ENCODE measurements around the gene TMEM100.

Gene TMEM100

DNA sequence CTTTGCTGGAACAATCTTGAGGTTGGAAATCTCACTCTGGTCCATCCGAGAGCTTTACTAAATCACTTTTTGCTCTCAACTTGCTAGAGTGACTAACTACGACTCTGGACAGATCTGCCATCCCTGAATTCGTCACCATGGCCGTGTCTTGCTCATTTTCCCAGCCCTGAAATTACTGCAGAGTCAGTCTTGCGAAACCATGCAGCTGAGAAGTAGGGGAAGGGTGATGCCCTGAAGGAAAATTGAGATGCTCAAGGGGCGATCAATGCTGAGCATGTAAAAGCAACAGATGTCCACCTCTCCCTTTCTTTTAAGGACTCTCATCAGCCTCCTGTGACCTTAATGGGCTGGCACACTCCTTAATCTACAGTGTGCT, 46.9 kb upstream of the TMEM100 start:
- Histone ChIP-seq H3K27ac (ENCODE audit: low read depth, low read length) (no peak overlapping the region), H3K9me3 (ENCODE audit: control insufficient read depth, insufficient read depth, low read length) (no peaks in the 10 kb centered on the region), H3F3A (ENCODE audit: control insufficient read depth, insufficient read depth) (no peaks in the 10 kb centered on the region), H3K36me3 (ENCODE audit: control insufficient read depth, low read length) (no peaks in the 10 kb centered on the region; the same call in 1 of the 2 replicates), H3K4me3 (ENCODE audit: low read length) (no peak overlapping the region), H3K9me2 (replicated peaks; ENCODE audit: control insufficient read depth, low read length) (no peaks in the 10 kb centered on the region), H3K79me2 (ENCODE audit: control insufficient read depth, low read length) (no peaks in the 10 kb centered on the region), H3K4me2 (ENCODE audit: low read length) (no peak overlapping the region), H4K20me1 (ENCODE audit: control insufficient read depth, insufficient read depth, low read depth, low read length) (no peaks in the 10 kb centered on the region), H3K27me3 (ENCODE audit: control insufficient read depth, low read length) (no peaks in the 10 kb centered on the region), H3K4me1 (ENCODE audit: control insufficient read depth, low read length) (no peaks in the 10 kb centered on the region)
- TF ChIP-seq, protein P1, sequence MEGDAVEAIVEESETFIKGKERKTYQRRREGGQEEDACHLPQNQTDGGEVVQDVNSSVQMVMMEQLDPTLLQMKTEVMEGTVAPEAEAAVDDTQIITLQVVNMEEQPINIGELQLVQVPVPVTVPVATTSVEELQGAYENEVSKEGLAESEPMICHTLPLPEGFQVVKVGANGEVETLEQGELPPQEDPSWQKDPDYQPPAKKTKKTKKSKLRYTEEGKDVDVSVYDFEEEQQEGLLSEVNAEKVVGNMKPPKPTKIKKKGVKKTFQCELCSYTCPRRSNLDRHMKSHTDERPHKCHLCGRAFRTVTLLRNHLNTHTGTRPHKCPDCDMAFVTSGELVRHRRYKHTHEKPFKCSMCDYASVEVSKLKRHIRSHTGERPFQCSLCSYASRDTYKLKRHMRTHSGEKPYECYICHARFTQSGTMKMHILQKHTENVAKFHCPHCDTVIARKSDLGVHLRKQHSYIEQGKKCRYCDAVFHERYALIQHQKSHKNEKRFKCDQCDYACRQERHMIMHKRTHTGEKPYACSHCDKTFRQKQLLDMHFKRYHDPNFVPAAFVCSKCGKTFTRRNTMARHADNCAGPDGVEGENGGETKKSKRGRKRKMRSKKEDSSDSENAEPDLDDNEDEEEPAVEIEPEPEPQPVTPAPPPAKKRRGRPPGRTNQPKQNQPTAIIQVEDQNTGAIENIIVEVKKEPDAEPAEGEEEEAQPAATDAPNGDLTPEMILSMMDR (IDR thresholded peaks at IDR 0.05; ENCODE audit: low read depth, low read length, poor library complexity, severe bottlenecking) = no peak

DNA sequence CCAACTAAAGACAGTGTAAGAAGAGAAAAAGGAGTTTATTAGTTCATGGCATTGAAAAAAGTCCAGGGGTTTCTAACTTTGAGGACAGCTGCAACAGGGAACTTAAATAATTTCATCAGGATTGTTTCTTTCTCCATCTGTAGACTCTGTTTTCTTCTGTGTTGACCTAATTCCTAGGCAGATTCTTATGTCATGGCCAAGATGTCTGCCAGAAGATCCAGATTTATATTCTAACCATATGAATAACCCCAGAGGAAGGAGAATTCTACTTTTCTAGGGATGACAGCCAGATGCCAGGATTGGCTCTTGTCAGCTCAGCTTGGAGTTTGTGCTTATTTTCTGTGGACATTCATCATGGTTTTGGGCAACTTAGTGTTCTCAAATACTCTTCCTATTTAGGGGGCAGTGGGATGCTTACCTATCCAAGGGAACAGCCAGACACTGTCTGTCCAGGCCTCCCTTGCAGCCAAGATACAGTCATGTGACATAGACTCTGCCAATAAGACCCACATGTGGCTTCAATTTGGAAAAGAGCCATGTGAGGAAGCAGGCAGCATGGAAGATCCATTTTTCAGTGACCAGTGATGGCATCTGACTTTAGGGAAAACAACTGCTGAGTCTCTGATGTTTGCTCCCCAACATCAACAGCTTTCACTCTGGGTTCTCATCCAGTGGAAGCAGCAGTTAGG, 46.4 kb upstream of the TMEM100 start:
- no peaks in the 10 kb centered on the region for H3K9me2 ChIP-seq (replicated peaks; ENCODE audit: control insufficient read depth, low read length)

DNA sequence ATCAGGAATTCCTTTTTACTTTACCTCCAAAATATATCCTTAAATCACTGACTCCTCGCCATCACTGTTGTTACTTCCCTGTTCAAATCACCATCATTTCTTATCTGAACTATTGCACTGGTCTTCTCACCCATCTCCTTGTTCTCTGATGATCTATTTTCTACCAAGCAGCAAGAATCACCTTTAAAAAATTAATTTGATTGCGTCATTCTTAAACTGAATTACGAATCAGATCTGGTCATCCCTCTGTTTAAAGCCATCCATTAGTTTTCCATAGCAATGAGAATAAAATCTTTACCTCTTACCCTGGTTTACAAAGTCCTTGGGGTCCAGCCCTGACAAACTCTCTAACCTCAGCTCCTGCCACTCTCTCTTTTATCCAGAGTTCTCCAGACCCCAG, 42.8 kb upstream of the TMEM100 start:
- TF ChIP-seq, protein P1 (IDR thresholded peaks at IDR 0.05; ENCODE audit: low read depth, low read length, poor library complexity, severe bottlenecking) = no peak
- no peak for TF ChIP-seq EZH2phosphoT487 (IDR thresholded peaks at IDR 0.05; ENCODE audit: borderline replicate concordance, low read length)
- Histone ChIP-seq H3K4me3 (ENCODE audit: low read length) (no peak overlapping the region), H3K4me2 (ENCODE audit: low read length) (no peak overlapping the region), H4K20me1 (ENCODE audit: control insufficient read depth, insufficient read depth, low read depth, low read length) (no peaks in the 10 kb centered on the region), H3K36me3 (ENCODE audit: control insufficient read depth, low read length) (no peaks in the 10 kb centered on the region), H3F3A (ENCODE audit: control insufficient read depth, insufficient read depth) (no peaks in the 10 kb centered on the region), H3K9me3 (ENCODE audit: control insufficient read depth, insufficient read depth, low read length) (no peaks in the 10 kb centered on the region), H3K4me1 (ENCODE audit: control insufficient read depth, low read length) (peaks cover 6% of the 10 kb centered on the region), H3K79me2 (ENCODE audit: control insufficient read depth, low read length) (no peaks in the 10 kb centered on the region), H3K27ac (ENCODE audit: low read depth, low read length) (no peak overlapping the region), H3K27me3 (ENCODE audit: control insufficient read depth, low read length) (no peaks in the 10 kb centered on the region), H3K9me2 (replicated peaks; ENCODE audit: control insufficient read depth, low read length) (no peaks in the 10 kb centered on the region)

More for the DNA sequence above, 46.4 kb upstream of the TMEM100 start:
- no peak overlapping the region for H3K27ac ChIP-seq (ENCODE audit: low read depth, low read length)
- no peaks in the 10 kb centered on the region for H3F3A ChIP-seq (ENCODE audit: control insufficient read depth, insufficient read depth)
- no peaks in the 10 kb centered on the region; the same call in 1 of the 2 replicates for H3K36me3 ChIP-seq (ENCODE audit: control insufficient read depth, low read length)
- H3K4me2 ChIP-seq (ENCODE audit: low read length) = no peak overlapping the region
- peaks cover 2% of the 10 kb centered on the region for H3K4me1 ChIP-seq (ENCODE audit: control insufficient read depth, low read length)
- no peak for TF ChIP-seq EZH2phosphoT487 (IDR thresholded peaks at IDR 0.05; ENCODE audit: borderline replicate concordance, low read length)
- TF ChIP-seq, protein P1 (IDR thresholded peaks at IDR 0.05; ENCODE audit: low read depth, low read length, poor library complexity, severe bottlenecking) = no peak
- no peaks in the 10 kb centered on the region for H3K79me2 ChIP-seq (ENCODE audit: control insufficient read depth, low read length)
- no peaks in the 10 kb centered on the region for H3K27me3 ChIP-seq (ENCODE audit: control insufficient read depth, low read length)
- no peak overlapping the region for H3K4me3 ChIP-seq (ENCODE audit: low read length)
- H4K20me1 ChIP-seq (ENCODE audit: control insufficient read depth, insufficient read depth, low read depth, low read length) = no peaks in the 10 kb centered on the region
- no peaks in the 10 kb centered on the region for H3K9me3 ChIP-seq (ENCODE audit: control insufficient read depth, insufficient read depth, low read length)
